SIG-M5 treated with dmso at 0.1 percent for 504 hours (cell line): ENCODE data around the gene SUCNR1.
"Not testable (repeated sequence)": the region's sequence is repeated elsewhere in the genome, so short reads cannot be mapped to it uniquely, and the experiment has no call there.

Source experiments
- DNase-seq: peaks from one replicate; lab custom pipeline; 2025; ENCODE audit not compliant: unreplicated experiment; lab: John Stamatoyannopoulos, UW

SUCNR1 gene

DNA sequence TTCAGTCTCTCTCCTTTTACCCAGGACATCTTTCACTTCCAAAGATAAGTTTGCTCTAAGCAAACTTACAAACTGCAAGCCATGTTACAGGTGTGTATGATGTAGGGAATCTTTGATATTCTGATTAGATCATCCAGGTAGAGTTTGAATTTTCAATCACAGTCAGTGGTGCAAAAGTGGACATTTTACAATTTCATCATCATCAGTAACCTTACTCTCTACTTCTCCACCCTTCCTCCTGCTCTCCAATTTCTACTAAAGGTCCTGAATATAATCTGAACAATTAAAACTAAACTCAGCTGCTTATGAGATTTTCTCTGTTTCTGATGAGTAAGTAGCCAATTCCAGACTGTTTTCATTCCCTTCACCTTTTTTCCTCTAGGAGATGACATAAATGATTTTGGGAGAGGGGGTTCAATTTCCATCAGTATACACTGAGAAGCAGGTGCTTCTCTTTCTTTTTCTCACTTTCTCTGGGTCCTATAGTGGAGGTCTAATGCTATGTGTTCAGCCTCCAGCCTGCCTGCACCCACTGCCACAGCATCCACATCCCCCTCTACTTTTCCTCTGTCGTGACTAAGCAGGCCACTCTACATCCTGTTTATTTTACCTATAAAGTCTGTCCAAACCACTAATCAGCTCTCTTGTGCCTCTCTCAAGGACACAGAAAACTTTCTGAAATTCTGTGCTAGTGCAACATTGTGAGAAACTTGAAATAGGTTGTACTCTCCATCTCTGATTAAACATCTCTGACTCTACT lies 27.6 kb downstream of the SUCNR1 start:
- DNase-seq, result no peak

GRCh38 chr3:151901644-151902285 lies 28.3 kb downstream of the SUCNR1 start:
- no peak for DNase-seq

DNA sequence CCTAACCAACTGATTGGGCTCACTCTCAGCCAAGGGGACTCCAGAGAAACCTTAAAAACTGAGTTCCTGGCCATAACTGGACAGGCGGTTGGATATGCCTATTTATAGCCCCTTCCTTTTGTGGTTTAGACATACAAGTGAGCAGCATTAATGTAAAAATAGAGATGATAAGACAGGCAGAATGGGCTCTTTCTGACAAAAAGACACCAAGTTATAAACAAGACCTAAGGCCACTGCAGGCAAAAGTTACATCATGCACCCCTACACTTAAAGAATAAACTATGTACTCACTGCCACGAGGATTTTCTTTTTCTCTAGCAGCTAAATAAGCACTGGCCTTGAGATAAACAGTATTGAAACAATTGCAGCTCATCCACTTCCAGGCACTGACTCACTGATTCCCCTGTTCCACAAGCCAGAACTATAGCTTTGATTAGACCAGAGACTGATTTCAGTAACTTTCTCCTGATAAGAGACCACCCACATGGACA lies 30.1 kb downstream of the SUCNR1 start:
- peak; percentile 38 for DNase-seq

DNA sequence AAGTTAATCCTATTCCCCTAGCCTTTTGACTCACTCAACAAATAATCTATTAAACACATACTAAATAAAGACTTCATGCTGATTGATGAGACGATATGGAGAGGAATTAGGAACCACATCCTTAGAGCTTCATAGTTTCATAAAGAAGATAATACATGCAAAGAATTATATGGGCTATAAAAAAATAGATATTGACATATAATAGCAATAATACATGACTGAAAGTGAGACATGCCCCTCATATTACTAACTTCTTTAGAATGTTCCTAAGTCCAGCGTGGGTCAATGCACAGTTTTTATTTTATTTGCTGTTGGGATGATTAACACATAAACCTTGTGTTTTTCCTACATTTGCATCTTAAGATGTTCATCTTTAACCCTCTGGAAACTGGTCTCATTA lies 32.2 kb downstream of the SUCNR1 start:
- DNase-seq, result no peak

GRCh38 chr3:151906751-151907150 lies 33.3 kb downstream of the SUCNR1 start:
- no peak for DNase-seq

DNA sequence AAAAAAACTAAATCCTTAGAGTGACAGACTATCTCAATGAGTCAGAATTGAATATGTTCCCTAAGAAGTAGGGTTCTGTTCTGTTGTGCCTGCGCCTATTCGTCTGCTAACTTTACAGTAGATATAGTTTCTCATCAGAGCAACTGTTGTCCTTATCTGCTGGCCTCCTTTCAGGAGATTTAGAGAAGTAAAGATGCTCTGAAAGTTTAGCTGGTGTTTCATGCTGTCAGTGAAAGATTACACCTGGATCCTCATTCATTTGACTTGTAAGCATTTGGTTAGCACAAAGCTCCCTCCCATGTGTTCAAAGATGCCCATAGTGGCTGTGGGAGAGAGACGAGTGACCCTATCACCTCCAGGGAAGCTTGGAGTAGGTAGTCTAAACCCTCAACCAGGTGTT lies 35.0 kb downstream of the SUCNR1 start:
- no peak for DNase-seq

DNA sequence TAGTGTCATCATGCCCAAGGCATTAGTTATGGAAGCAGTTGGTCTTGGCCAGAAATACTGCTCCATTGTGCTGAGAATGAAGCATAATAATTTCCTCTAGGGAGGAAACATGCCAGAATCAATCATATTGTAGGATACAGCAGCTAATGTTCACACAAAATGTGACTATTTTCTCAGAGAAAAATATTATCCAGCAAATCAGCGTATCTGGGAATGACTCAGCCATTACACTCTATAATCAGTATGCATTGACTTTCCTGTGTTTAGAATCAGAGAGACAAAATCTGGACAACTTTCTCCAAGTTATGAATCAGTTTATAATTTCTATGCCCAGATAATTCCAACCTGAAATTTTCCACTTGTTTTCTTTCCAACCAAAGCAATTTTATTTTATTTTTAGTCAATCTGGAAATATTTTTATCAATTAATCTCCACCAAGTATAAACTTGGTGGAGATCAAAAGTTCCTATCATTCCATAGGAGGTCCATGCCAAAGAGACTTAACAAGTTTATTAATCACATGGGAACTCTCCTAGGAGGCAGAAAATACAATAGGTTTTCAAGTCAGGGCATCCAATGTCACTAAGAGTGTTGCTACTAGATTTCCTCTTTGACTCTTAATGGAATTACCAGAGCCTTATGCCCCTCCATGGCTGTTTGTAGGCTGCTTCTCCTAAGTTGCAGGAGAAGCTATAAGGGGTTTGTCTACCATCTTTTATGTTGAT lies 36.4 kb downstream of the SUCNR1 start:
- DNase-seq, result no peak

- DNase-seq, result no peak
These were observed 38.0 kb downstream of the SUCNR1 start for GRCh38 chr3:151911462-151911861.

- no peak for DNase-seq
These were observed 38.6 kb downstream of the SUCNR1 start for GRCh38 chr3:151912028-151912427.

- no peak for DNase-seq
These were observed 43.3 kb downstream of the SUCNR1 start for GRCh38 chr3:151916781-151917180.

DNA sequence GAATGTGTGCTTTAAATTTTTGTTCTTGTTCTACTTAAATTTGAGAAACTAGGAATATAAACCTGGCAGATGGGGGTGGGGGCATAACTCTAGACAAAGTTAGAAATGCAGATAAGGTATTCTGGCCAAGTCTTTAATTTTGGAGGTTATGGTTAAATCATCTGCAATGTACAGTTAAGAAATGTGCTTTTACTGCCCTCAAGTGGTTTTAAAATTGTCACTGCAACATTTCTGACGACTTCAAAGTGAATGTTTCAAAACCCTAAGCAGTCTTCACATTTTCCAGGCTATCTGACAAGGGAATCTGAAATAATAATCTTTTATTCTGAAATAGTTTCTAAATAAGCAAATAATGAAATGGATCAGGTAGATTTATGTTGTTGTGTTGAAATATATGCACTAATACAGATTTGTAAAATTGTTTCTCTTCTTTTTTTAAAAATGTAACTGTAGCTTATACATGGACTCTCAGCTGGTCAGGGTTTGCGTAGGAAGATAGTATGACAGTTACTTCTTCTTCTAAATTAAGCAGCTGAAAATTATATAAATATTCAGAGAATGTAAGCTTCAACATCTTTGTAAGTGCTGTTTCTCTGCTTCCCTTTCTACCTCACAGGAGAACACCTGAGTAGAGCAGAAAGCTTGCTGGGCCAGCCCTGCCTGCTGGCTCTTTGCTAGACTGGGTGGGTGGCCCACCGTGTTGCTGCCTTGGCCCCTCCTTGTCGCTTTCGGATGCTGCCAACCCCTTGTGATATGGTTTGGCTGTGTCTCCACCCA lies 45.0 kb downstream of the SUCNR1 start:
- peak; percentile 79 for DNase-seq

GRCh38 chr3:151919030-151919328 lies 45.5 kb downstream of the SUCNR1 start:
- DNase-seq, result no peak

GRCh38 chr3:151919446-151919845 lies 46.0 kb downstream of the SUCNR1 start:
- DNase-seq, result no peak

DNA sequence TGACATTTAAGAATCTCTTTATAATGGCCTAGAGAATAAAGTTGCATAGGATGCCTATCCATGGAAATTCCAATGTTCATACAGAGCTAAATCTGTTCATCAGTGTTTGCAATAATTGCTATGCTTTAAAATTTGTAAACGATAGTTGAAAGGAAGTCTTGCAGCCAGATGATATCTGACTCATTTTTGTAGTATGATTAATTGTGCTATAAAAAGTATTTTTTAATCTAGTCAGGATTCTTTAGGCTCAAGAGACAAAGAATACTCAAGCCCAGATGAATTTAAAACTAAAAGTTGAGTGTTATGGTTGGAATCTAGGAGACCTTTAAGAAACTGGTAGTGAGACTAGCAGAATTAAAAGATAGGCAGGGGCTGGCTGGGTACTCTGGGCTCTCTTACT lies 50.5 kb downstream of the SUCNR1 start:
- DNase-seq, result no peak

- no peak for DNase-seq
These were observed 51.3 kb downstream of the SUCNR1 start for GRCh38 chr3:151924753-151925152.

- DNase-seq, result no peak
These were observed 52.0 kb downstream of the SUCNR1 start for GRCh38 chr3:151925419-151925818.

DNA sequence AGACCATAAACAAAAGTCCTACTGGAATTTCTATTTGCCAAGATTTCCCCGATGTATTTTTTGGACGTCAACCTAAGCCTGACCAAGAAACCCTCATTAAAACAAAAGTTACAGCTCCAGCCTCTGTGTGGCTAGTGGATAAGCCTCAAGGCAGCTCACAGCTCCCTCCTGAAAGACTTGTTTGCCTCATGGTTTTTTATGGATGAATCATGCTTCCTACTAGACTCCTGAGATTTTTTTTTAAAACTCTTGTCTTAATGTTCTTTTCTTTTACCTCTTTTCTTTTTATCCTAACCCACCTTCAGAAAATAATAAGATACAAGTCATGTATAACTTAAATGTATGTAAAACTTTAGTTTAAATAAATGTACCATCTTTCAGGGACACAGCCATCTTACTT lies 52.4 kb downstream of the SUCNR1 start:
- DNase-seq, result peak; percentile 23

DNA sequence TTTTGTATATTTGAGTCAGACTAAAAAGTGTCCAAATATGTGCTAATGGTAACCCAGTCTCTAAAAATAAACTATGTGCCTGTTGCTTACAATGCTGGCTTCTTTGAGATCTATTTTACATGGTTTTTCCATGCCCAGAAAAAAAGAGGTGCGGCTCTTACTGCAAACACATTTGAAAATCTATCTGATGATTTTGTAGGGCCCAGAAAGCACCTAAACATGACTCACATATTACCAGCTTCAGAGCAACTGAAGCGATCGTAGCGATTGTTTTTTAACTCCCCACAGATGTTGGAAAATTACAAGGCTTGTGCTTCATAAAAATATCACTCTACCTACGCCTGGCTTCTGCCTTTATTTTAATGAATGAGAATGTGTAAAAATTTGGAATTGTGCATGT lies 53.5 kb downstream of the SUCNR1 start:
- DNase-seq, result no peak

GRCh38 chr3:151927915-151928525 lies 54.6 kb downstream of the SUCNR1 start:
- DNase-seq, result not testable (repeated sequence)

DNA sequence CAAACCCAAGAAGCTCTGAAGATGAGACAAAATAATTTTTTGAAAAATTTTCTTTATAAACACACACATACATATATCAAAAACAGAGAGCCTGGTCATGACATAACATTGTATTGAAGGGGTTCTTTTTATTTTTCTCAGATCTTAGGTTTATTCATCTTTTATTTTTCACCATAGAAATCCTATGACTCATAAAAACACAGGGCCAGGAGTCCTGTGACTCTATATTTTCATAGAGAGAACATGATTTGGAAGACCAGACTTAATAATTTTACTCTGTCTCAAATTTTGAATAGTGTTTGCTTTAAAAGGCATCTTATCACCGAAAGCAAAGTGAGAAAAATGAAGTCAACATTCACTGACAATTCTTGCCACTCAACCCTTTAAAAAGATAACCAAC lies 57.7 kb downstream of the SUCNR1 start:
- DNase-seq, result no peak
